Measurements from ENCODE around the gene ZNF232. TPM values are rescaled to one million over a fixed set of nuclear protein-coding genes. Genes with fewer than 3 reads are reported as not detected.
A peak's percentile ranks its signal among the peaks of the same experiment; 100 is the strongest.
"Not testable (repeated sequence)": the region's sequence is repeated elsewhere in the genome, so short reads cannot be mapped to it uniquely, and the experiment has no call there.

The ZNF232 gene
- polyA plus RNA-seq (31.8 and 32.5 TPM in 2 replicates), polyA minus RNA-seq (25.4 and 30.7 TPM in 2 replicates)

DNA sequence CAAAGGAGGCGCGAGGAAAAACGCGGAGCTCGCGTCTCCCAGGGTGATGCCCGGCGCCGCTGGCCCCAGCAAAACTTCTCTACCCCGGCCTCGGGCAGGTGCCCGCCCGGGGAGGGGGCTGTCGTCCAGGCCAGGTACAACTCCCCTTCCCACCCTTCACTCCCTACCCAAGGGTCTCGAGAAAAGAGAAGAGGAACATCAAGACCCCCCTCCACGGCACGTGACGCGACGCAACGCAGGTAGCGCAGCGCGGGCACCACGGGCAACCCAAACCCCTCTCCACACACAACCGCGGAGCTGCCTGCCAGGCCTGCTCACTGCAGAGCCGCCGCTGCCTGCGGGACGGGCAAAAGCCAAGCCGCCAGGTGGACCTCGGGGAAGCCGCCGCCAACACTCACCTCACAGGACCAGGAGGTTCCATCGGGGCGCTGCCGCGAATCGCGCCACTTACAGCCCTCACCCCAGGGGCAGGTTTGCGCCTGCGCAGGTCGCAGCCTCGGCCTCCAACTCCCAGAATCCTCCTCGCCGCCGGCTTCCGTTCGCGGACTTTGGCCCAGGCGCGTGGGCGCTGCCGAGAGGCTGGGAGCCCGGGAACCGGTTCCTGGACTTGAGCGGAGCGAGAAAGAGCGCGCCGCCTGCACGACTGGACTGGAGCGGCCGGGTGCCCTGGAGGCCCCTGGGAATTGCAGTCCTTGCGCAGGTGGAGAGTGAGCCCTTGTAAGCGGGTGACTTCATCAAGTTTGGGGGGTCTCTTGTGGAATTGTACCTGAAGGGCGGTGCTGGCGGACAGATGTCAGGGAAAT, at the start of gene ZNF232:
TSS of gene ZNF232 (minus strand) at position 477 of the 803 bp plus-strand sequence. CDS start at position 421, 56 bp downstream.
- no peaks in the 10 kb centered on the region for H3K9me2 ChIP-seq (ENCODE audit: insufficient read depth, low read length)
- H3F3A ChIP-seq (ENCODE audit: insufficient read depth, low read length, poor library complexity, severe bottlenecking) = no peaks in the 10 kb centered on the region
- H3K27ac ChIP-seq (ENCODE audit: low read length) = peak within 1 kb of the TSS; percentile 84
- H3K27me3 ChIP-seq (ENCODE audit: insufficient read depth, low read depth, low read length) = no peaks in the 10 kb centered on the region
- H3K9ac ChIP-seq (ENCODE audit: low read length) = peak within 1 kb of the TSS; percentile 92
- no peak for TF ChIP-seq SMC3 (conservative IDR thresholded peaks at IDR 0.05; ENCODE audit: poor library complexity)
- peak; percentile 35 for TF ChIP-seq RAD21 (conservative IDR thresholded peaks at IDR 0.05)
- peak; percentile 86 for TF ChIP-seq TAF1 (IDR thresholded peaks at IDR 0.05; ENCODE audit: low read depth)
- TF ChIP-seq, protein P1, sequence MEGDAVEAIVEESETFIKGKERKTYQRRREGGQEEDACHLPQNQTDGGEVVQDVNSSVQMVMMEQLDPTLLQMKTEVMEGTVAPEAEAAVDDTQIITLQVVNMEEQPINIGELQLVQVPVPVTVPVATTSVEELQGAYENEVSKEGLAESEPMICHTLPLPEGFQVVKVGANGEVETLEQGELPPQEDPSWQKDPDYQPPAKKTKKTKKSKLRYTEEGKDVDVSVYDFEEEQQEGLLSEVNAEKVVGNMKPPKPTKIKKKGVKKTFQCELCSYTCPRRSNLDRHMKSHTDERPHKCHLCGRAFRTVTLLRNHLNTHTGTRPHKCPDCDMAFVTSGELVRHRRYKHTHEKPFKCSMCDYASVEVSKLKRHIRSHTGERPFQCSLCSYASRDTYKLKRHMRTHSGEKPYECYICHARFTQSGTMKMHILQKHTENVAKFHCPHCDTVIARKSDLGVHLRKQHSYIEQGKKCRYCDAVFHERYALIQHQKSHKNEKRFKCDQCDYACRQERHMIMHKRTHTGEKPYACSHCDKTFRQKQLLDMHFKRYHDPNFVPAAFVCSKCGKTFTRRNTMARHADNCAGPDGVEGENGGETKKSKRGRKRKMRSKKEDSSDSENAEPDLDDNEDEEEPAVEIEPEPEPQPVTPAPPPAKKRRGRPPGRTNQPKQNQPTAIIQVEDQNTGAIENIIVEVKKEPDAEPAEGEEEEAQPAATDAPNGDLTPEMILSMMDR (IDR thresholded peaks at IDR 0.05; ENCODE audit: poor library complexity, severe bottlenecking) = no peak
- TF ChIP-seq, protein P2, sequence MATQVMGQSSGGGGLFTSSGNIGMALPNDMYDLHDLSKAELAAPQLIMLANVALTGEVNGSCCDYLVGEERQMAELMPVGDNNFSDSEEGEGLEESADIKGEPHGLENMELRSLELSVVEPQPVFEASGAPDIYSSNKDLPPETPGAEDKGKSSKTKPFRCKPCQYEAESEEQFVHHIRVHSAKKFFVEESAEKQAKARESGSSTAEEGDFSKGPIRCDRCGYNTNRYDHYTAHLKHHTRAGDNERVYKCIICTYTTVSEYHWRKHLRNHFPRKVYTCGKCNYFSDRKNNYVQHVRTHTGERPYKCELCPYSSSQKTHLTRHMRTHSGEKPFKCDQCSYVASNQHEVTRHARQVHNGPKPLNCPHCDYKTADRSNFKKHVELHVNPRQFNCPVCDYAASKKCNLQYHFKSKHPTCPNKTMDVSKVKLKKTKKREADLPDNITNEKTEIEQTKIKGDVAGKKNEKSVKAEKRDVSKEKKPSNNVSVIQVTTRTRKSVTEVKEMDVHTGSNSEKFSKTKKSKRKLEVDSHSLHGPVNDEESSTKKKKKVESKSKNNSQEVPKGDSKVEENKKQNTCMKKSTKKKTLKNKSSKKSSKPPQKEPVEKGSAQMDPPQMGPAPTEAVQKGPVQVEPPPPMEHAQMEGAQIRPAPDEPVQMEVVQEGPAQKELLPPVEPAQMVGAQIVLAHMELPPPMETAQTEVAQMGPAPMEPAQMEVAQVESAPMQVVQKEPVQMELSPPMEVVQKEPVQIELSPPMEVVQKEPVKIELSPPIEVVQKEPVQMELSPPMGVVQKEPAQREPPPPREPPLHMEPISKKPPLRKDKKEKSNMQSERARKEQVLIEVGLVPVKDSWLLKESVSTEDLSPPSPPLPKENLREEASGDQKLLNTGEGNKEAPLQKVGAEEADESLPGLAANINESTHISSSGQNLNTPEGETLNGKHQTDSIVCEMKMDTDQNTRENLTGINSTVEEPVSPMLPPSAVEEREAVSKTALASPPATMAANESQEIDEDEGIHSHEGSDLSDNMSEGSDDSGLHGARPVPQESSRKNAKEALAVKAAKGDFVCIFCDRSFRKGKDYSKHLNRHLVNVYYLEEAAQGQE (IDR thresholded peaks at IDR 0.05; ENCODE audit: borderline replicate concordance) = peak; percentile 76
- peak; percentile 93 for TF ChIP-seq MXI1 (conservative IDR thresholded peaks at IDR 0.05; ENCODE audit: poor library complexity, severe bottlenecking)
- peak; percentile 98 for TF ChIP-seq POLR2AphosphoS5 (IDR thresholded peaks at IDR 0.05)
- TF ChIP-seq EZH2 (IDR thresholded peaks at IDR 0.05; ENCODE audit: borderline replicate concordance, insufficient read depth, low read length, poor library complexity, severe bottlenecking) = no peak
- peak; percentile 44 for TF ChIP-seq EP300 (conservative IDR thresholded peaks at IDR 0.05; ENCODE audit: poor library complexity, severe bottlenecking)
- peak within 1 kb of the TSS; percentile 86 for H3K4me3 ChIP-seq (ENCODE audit: low read length)
- H4K20me1 ChIP-seq (ENCODE audit: insufficient read depth) = no peaks in the 10 kb centered on the region
- H3K4me2 ChIP-seq (ENCODE audit: low read length) = peak within 1 kb of the TSS; percentile 66
- H2AFZ ChIP-seq (ENCODE audit: low read depth, low read length) = peak within 1 kb of the TSS; percentile 93
- H3K9me3 ChIP-seq (ENCODE audit: low read length) = no peaks in the 10 kb centered on the region
- peaks cover 14% of the 10 kb centered on the region for H3K79me2 ChIP-seq (replicated peaks; ENCODE audit: insufficient read depth, low read length)
- H3K36me3 ChIP-seq (ENCODE audit: insufficient read depth, low read length) = peaks cover 11% of the 10 kb centered on the region

DNA sequence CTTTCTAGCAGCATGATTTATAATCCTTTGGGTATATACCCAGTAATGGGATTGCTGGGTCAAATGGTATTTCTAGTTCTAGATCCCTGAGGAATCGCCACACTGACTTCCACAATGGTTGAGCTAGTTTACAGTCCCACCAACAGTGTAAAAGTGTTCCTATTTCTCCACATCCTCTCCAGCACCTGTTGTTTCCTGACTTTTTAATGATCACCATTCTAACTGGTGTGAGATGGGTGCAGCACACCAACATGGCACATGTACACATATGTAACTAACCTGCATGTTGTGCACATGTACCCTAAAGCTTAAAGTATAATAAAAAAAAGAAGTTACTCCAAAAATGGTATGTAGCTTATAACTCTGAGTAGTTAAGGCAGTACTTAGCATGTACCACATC, 49.0 kb upstream of the ZNF232 start:
- H3K79me2 ChIP-seq (replicated peaks; ENCODE audit: insufficient read depth, low read length); H3F3A ChIP-seq (ENCODE audit: insufficient read depth, low read length, poor library complexity, severe bottlenecking); H3K4me3 ChIP-seq (ENCODE audit: low read length); H2AFZ ChIP-seq (ENCODE audit: low read depth, low read length); H3K27ac ChIP-seq (ENCODE audit: low read length); H3K4me2 ChIP-seq (ENCODE audit: low read length); H3K27me3 ChIP-seq (ENCODE audit: insufficient read depth, low read depth, low read length); H3K36me3 ChIP-seq (ENCODE audit: insufficient read depth, low read length); H3K9me2 ChIP-seq (ENCODE audit: insufficient read depth, low read length); H3K9ac ChIP-seq (ENCODE audit: low read length); H4K20me1 ChIP-seq (ENCODE audit: insufficient read depth); H3K9me3 ChIP-seq (ENCODE audit: low read length): not testable (repeated sequence)

DNA sequence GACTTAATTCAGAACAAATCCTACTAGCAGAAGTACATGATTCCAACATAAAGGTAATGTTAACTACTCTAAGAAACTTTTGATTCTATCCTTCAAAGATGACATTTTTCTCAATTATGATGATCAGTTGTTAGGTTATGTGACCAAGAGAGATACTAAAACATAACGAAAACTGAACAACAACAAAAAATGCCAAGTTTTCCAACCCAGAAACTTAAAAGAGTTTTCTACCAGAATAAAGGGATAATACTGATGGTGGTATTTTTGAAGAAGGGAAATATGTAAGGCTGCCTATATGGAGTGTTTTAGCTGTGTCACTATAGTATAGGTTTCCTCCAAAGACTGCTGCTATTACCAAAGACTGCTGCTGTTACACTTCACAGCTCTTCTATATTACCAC, 34.4 kb upstream of the ZNF232 start:
- not testable (repeated sequence) for H4K20me1 ChIP-seq (ENCODE audit: insufficient read depth); H3K27me3 ChIP-seq (ENCODE audit: insufficient read depth, low read depth, low read length); H3K27ac ChIP-seq (ENCODE audit: low read length); H3K79me2 ChIP-seq (replicated peaks; ENCODE audit: insufficient read depth, low read length); H3K4me2 ChIP-seq (ENCODE audit: low read length); H3K36me3 ChIP-seq (ENCODE audit: insufficient read depth, low read length); H2AFZ ChIP-seq (ENCODE audit: low read depth, low read length); H3K4me3 ChIP-seq (ENCODE audit: low read length); H3K9me3 ChIP-seq (ENCODE audit: low read length); H3K9ac ChIP-seq (ENCODE audit: low read length); H3F3A ChIP-seq (ENCODE audit: insufficient read depth, low read length, poor library complexity, severe bottlenecking); H3K9me2 ChIP-seq (ENCODE audit: insufficient read depth, low read length)

DNA sequence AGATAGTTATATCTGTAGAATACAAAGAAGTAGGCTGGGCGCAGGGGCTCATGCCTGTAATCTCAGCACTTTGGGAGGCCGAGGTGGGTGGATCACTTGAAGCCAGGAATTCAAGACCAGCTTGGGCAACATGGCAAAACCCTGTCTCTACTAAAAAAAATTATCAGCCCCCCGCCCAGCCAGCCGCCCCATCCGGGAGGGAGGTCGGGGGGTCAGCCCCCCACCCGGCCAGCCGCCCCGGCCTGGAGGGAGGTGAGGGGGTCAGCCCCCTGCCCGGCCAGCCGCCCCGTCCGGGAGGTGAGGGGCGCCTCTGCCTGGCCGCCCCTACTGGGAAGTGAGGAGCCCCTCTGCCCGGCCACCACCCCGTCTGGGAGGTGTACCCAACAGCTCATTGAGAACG, 31.2 kb upstream of the ZNF232 start:
- not testable (repeated sequence) for H3K4me2 ChIP-seq (ENCODE audit: low read length); H3K9me3 ChIP-seq (ENCODE audit: low read length); H3K9me2 ChIP-seq (ENCODE audit: insufficient read depth, low read length); H4K20me1 ChIP-seq (ENCODE audit: insufficient read depth); H3K27ac ChIP-seq (ENCODE audit: low read length); H3K27me3 ChIP-seq (ENCODE audit: insufficient read depth, low read depth, low read length); H3K4me3 ChIP-seq (ENCODE audit: low read length); H3F3A ChIP-seq (ENCODE audit: insufficient read depth, low read length, poor library complexity, severe bottlenecking); H3K36me3 ChIP-seq (ENCODE audit: insufficient read depth, low read length); H2AFZ ChIP-seq (ENCODE audit: low read depth, low read length); H3K79me2 ChIP-seq (replicated peaks; ENCODE audit: insufficient read depth, low read length); H3K9ac ChIP-seq (ENCODE audit: low read length)

Measured in neural cell (in vitro differentiated cells).